Activated CD8-positive, alpha-beta T cell treated with anti-CD3 and anti-CD28 coated beads for 36 hours (primary cell): Measurements from ENCODE around the gene GPX3. TPM values are rescaled to one million over a fixed set of nuclear protein-coding genes. Genes with fewer than 3 reads are reported as not detected.

Source experiments
- ATAC-seq: fragments of 200-7000 bp; cut with Tn5 transposase; one replicate; pipeline ENCODE4 v1.10.0; 2021; ENCODE audit warnings: mild to moderate bottlenecking, moderate library complexity
- CTCF ChIA-PET: fragments of 350-600 bp; sonication (Branson Sonifier 250); formaldehyde crosslinking; loops from one replicate; lab custom pipeline; 2021; ENCODE audit warnings: antibody characterized with exemption; lab: Charles Lee
- POLR2A ChIA-PET: fragments of 350-600 bp; sonication (Branson Sonifier 250); formaldehyde crosslinking; loops from one replicate; lab custom pipeline; 2021; ENCODE audit warnings: antibody characterized with exemption; lab: Charles Lee
- DNase-seq: peaks from one replicate; pipeline ENCODE4 v3.0.0-alpha.2; 2020
- H3K27ac Mint-ChIP-seq: one replicate; pipeline ENCODE4 v1.8.0; 2021; ENCODE audit warnings: mild to moderate bottlenecking, mixed read lengths
- H3K27me3 Mint-ChIP-seq: one replicate; pipeline ENCODE4 v1.8.0; 2021; ENCODE audit warnings: mixed read lengths
- H3K36me3 Mint-ChIP-seq: one replicate; pipeline ENCODE4 v1.8.0; 2021; ENCODE audit warnings: low read depth, mixed read lengths
- H3K4me1 Mint-ChIP-seq: one replicate; pipeline ENCODE4 v1.8.0; 2021; ENCODE audit warnings: low read depth, mixed read lengths
- H3K4me3 Mint-ChIP-seq: one replicate; pipeline ENCODE4 v1.8.0; 2021; ENCODE audit warnings: mild to moderate bottlenecking, moderate library complexity, mixed read lengths
- H3K9me3 Mint-ChIP-seq: one replicate; pipeline ENCODE4 v1.8.0; 2021; ENCODE audit warnings: mixed read lengths
- intact Hi-C: fragments of 100-400 bp; cut with micrococcal nuclease; formaldehyde crosslinking; loops from one replicate; pipeline ENCODE4 v1.10.0; 2022
- total RNA-seq, 2 experiments: library from RNA; stranded (reverse); gene quantifications; one replicate each; pipeline ENCODE4 v1.2.3, GENCODE V29; 2021
- TF ChIP-seq, protein P1 (sequence below): fragments of 200-600 bp; IDR thresholded peaks from one replicate; pipeline ENCODE4 v1.8.0; 2022; ENCODE audit warnings: antibody characterized with exemption, mild to moderate bottlenecking

Gene GPX3
- total RNA-seq, 2 experiments from 2014 or later, result not detected

DNA sequence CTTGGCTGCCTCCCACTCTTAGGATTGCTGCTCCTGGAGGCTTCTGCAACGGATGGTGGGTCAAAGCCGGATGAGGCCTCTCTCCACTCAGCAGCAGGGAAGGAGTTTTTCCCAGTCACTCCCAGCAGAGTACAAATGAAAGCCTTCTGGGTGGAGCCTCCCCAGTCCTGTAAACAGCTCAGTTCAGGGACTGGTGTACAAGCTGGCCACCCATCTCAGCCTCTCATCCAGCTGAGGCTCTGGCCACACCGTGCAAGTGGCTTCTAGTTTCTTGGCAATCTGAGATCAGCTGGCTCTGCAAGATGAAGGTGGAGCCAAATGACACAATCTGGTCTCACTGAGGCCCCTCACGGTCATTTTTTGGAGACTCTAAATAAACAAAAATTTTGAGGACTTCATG lies 10.0 kb downstream of the GPX3 start:
- Mint-ChIP-seq H3K27ac (no peak overlapping the region), H3K4me1 (no peaks in the 10 kb centered on the region), H3K9me3 (no peaks in the 10 kb centered on the region), H3K36me3 (peaks cover 54% of the 10 kb centered on the region), H3K4me3 (no peak overlapping the region), H3K27me3 (no peaks in the 10 kb centered on the region)
- POLR2A ChIA-PET, result interaction anchor here (1.4 kb wide), 1 partner anchor 11 kb away, joined by 3 read pairs; no protein-coding TSS in a partner anchor
- ATAC-seq, result no peak
- TF ChIP-seq, protein P1, sequence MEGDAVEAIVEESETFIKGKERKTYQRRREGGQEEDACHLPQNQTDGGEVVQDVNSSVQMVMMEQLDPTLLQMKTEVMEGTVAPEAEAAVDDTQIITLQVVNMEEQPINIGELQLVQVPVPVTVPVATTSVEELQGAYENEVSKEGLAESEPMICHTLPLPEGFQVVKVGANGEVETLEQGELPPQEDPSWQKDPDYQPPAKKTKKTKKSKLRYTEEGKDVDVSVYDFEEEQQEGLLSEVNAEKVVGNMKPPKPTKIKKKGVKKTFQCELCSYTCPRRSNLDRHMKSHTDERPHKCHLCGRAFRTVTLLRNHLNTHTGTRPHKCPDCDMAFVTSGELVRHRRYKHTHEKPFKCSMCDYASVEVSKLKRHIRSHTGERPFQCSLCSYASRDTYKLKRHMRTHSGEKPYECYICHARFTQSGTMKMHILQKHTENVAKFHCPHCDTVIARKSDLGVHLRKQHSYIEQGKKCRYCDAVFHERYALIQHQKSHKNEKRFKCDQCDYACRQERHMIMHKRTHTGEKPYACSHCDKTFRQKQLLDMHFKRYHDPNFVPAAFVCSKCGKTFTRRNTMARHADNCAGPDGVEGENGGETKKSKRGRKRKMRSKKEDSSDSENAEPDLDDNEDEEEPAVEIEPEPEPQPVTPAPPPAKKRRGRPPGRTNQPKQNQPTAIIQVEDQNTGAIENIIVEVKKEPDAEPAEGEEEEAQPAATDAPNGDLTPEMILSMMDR, result no peak
- intact Hi-C loops, result no loop called here
- CTCF ChIA-PET, result interaction anchor here (0.7 to 1.8 kb wide), 2 partner anchors 9 to 84 kb away, joined by 3 to 5 read pairs; no protein-coding TSS in a partner anchor
- no peak for DNase-seq

DNA sequence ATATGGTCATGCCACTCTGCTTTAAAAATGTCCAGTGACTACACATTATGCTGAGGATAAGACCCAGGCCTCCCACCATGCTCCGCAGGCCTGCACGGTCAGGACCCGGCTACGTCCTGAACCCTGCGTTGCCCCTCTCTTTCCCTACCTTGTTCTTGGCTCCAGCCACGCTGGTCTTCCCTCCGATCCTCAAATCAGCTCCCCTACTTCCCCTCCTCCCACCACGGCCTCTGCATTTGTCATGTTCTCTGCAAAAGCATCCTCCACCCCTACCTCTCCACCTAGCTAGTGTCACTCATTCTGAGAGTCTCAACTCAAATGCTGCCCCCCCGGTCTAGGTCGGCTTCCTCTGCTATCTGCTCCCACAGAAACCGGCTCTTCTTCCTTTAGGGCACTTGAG lies 11.2 kb downstream of the GPX3 start:
- POLR2A ChIA-PET, result interaction anchor here (1.4 kb wide), 1 partner anchor 9 kb away, joined by 3 read pairs; no protein-coding TSS in a partner anchor
- TF ChIP-seq, protein P1, result no peak
- Mint-ChIP-seq H3K27me3 (no peaks in the 10 kb centered on the region), H3K4me1 (no peaks in the 10 kb centered on the region), H3K36me3 (peaks cover 60% of the 10 kb centered on the region), H3K4me3 (no peak overlapping the region), H3K27ac (no peak overlapping the region), H3K9me3 (no peaks in the 10 kb centered on the region)
- DNase-seq (no peak), ATAC-seq (no peak)
- intact Hi-C loops, result no loop called here
- CTCF ChIA-PET, result interaction anchor here (1.2 kb wide), 1 partner anchor 134 kb away, joined by 5 read pairs; no protein-coding TSS in a partner anchor

DNA sequence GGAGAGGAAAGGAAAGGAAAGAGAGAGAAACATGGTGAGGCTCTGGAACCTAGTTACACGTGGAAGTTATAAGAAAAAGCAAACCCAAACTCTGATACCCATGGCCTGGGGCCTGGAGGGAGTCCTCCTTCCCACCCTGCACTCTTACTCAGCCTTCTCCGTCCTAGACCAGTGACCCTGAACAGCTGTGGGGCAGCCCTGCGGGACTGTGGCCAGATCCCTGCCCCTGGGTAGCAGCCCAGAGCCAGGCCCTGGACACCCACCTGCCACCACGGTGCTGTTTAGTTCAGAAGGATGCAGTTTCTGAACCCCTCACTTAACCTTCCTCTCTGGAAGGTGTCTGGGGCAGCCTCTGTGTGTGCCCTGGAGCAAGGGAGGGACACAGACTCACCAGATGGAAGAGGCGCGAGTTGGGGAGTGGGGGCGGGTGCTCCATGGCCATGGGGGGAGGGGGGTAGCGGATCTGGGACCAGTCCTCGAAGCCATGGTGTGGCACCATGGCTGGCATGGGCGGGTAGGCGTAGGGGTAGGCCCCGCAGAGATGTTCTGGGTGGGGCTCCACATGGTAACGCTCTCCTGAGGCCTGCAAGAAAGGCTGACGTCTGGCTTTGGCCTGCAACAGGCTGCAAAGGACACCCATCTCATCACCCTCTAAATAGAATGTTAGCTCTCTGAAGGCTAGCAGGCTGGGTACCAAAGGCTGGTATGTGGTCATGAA lies 13.0 kb downstream of the GPX3 start:
- TF ChIP-seq, protein P1, result no peak

DNA sequence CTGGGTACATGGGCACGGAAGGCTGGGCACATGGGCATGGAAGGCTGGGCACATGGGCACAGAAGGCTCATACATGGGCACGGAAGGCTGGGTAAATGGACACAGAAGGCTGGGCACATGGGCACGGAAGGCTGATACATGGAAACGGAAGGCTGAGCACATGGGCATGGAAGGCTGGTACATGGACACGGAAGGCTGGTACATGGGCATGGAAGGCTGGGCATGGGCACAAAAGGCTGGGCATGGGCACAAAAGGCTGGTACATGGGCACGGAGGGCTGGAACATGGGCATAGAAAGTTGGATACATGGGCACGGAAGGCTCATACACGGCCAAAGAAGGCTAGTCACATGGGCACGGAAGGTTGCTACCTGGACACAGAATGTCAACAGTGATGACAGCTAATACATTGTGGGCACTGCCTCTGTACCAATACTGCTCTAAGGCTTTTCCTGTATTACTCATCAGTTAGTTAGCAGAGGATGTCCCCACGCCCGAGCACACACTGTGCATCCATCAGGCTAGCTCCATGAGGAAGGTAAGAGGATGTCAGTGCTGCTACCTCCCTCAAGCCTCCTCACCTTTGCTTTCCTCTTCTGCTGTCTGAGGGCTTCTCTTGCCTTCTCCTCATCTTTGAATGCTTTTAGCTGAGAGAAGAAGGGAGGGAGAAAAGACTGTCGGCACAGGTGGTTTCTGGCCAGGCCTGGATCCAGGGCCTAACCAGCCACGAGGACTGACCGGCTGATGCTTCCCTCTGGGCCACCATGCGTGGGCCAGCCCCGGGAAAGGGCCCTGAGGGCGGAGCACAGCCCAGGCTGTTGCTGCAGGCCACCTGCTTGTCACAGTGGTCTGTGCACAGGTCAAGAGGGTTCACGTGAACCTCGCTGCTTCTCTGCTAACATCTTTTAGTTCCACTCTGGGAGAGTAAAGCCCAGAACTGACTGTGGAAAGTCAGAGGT lies 14.3 kb downstream of the GPX3 start:
- peaks cover 6% of the 10 kb centered on the region for H3K4me1 Mint-ChIP-seq
- H3K27me3 Mint-ChIP-seq, result no peaks in the 10 kb centered on the region
- TF ChIP-seq, protein P1, result no peak
- CTCF ChIA-PET, result interaction anchor here (2.1 kb wide), 1 partner anchor 80 kb away, joined by 12 read pairs; no protein-coding TSS in a partner anchor
- H3K9me3 Mint-ChIP-seq, result no peaks in the 10 kb centered on the region
- ATAC-seq (no peak), DNase-seq (no peak)
- intact Hi-C loops, result no loop called here
- H3K27ac Mint-ChIP-seq, result no peak overlapping the region
- POLR2A ChIA-PET, result interaction anchor here (0.5 kb wide), 1 partner anchor 70 kb away, joined by 3 read pairs; no protein-coding TSS in a partner anchor
- H3K4me3 Mint-ChIP-seq, result no peak overlapping the region
- peaks cover 67% of the 10 kb centered on the region for H3K36me3 Mint-ChIP-seq

More for the DNA sequence above, 13.0 kb downstream of the GPX3 start:
- Mint-ChIP-seq H3K27ac (no peak overlapping the region), H3K4me3 (no peak overlapping the region), H3K4me1 (peaks cover under 1% of the 10 kb centered on the region), H3K36me3 (peaks cover 68% of the 10 kb centered on the region), H3K27me3 (no peaks in the 10 kb centered on the region), H3K9me3 (no peaks in the 10 kb centered on the region)
- ChIA-PET CTCF (interaction anchor here (0.5 kb wide), 1 partner anchor 9 kb away, joined by 3 read pairs; no protein-coding TSS in a partner anchor), POLR2A (no interaction called here)
- ATAC-seq (no peak), DNase-seq (no peak)
- intact Hi-C loops, result no loop called here
